H1 (cell line): ENCODE data around the gene ROBO2. TPM values are rescaled to one million over a fixed set of nuclear protein-coding genes. Genes with fewer than 3 reads are reported as not detected.

ENCODE experiments used
- ASH2L ChIP-seq: fragments of 200-600, 300-600 bp; sonication (generic); IDR thresholded peaks from one replicate; pipeline ENCODE4 v1.7.1; 2017; ENCODE audit warnings: low read length
- CHD2 ChIP-seq: IDR thresholded peaks from 2 replicates; pipeline ENCODE4 v1.6.1; 2012; ENCODE audit warnings: low read length, improper control_type of control experiment
- HDAC6 ChIP-seq: IDR thresholded peaks from one replicate; pipeline ENCODE4 v1.7.1; 2012; ENCODE audit warnings: low read depth, mild to moderate bottlenecking, inconsistent platforms, low read length, moderate library complexity
- KDM5A ChIP-seq: fragments of 200-600 bp; IDR thresholded peaks from 2 replicates; pipeline ENCODE4 v1.7.1; 2012; ENCODE audit warnings: mild to moderate bottlenecking, low read length, inconsistent platforms, mixed read lengths
- PHF8 ChIP-seq: fragments of 200-600 bp; sonication (generic); conservative IDR thresholded peaks from 2 replicates; pipeline ENCODE4 v1.7.1; 2012; ENCODE audit warnings: low read depth, mild to moderate bottlenecking, inconsistent platforms, low read length, moderate library complexity
- RFX5 ChIP-seq: IDR thresholded peaks from 2 replicates; pipeline ENCODE4 v1.6.1; 2011; ENCODE audit warnings: low read depth, low read length, improper control_type of control experiment, borderline replicate concordance
- polyA plus RNA-seq, 7 experiments: library from polyadenylated mRNA; depleted of rRNA in 3 of 7; stranded (reverse) in 5 of 7; unstranded in 2 of 7; fragments of >200 nt in 5 of 7; fragments of 200-250 nt in 2 of 7; gene quantifications; 1 replicate in 5 of 7; 2 replicates in 1 of 7; 4 replicates in 1 of 7; pipeline versions ENCODE4 v1.2.1 to v1.2.3, GENCODE V29; 2011 to 2013; ENCODE audit warnings: missing spikeins in 2 of 7, mixed read lengths in 2 of 7
- total RNA-seq: library from RNA; stranded (reverse); fragmentation: NEBNext Ultra II Directional; extraction: Animal tissue kit (Norgen Biotek cat#: 25700); gene quantifications from 2 replicates; pipeline ENCODE4 v1.2.1, GENCODE V29; 2021
- TF ChIP-seq, protein P1 (sequence below): IDR thresholded peaks from 2 replicates; pipeline ENCODE4 v1.6.1; 2012; ENCODE audit warnings: inconsistent platforms
- TF ChIP-seq, protein P2 (sequence below): IDR thresholded peaks from 2 replicates; pipeline ENCODE4 v1.6.1; 2011; ENCODE audit warnings: low read depth, mild to moderate bottlenecking, low read length; ENCODE audit not compliant: insufficient read depth

The ROBO2 gene
- total and polyA plus RNA-seq, 2 of the 8 experiments (the other 6 are each of a cell fraction or from before 2014, with no cell fraction given), result 1.5 to 2.9 TPM

DNA sequence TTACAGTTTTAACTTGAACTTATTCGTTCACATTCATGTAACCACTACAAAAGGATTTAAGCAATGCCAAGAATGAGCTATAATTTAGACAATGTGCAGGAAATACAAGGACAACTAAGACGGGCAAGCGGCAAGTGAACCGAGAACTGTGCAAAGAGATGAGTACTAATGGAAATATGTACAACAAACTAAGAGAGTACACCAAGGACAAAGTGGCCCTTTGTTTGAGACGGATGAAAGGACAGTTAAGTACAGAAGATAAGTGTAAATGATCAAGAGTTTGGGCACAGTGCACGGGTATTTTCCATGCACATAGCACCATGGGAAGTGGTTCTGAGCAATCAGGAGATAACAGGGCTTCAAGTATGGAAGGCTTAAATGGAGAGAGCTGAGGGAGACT, 281.7 kb downstream of the ROBO2 start (continued):
- no peak for TF ChIP-seq CHD2
- no peak for TF ChIP-seq RFX5
- no peak for TF ChIP-seq PHF8
- TF ChIP-seq KDM5A, result no peak
- TF ChIP-seq HDAC6, result no peak
- TF ChIP-seq ASH2L, result no peak
- TF ChIP-seq, protein P1, sequence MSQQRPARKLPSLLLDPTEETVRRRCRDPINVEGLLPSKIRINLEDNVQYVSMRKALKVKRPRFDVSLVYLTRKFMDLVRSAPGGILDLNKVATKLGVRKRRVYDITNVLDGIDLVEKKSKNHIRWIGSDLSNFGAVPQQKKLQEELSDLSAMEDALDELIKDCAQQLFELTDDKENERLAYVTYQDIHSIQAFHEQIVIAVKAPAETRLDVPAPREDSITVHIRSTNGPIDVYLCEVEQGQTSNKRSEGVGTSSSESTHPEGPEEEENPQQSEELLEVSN, result no peak
- TF ChIP-seq, protein P2, sequence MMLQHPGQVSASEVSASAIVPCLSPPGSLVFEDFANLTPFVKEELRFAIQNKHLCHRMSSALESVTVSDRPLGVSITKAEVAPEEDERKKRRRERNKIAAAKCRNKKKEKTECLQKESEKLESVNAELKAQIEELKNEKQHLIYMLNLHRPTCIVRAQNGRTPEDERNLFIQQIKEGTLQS, result no peak
